NCI-H526 (cell line): ENCODE data around the gene MAST4.
"Not testable (repeated sequence)": the region's sequence is repeated elsewhere in the genome, so short reads cannot be mapped to it uniquely, and the experiment has no call there.

Source experiments
- DNase-seq, 2 experiments: peaks; one replicate each; lab custom pipeline; 2025; lab: John Stamatoyannopoulos, UW

MAST4 gene

GRCh38 chr5:66646570-66646969 lies 50.4 kb downstream of the MAST4 start:
- DNase-seq: no peak

- no peak for DNase-seq
These were observed 51.1 kb downstream of the MAST4 start for GRCh38 chr5:66647146-66647856.

GRCh38 chr5:66652818-66653217 lies 56.6 kb downstream of the MAST4 start:
- no peak for DNase-seq

GRCh38 chr5:66653325-66653724 lies 57.1 kb downstream of the MAST4 start:
- DNase-seq: no peak

- no peak for DNase-seq
These were observed 59.5 kb downstream of the MAST4 start for GRCh38 chr5:66655395-66656324.

GRCh38 chr5:66658516-66658915 lies 62.3 kb downstream of the MAST4 start:
- no peak for DNase-seq

- DNase-seq: no peak
These were observed 63.6 kb downstream of the MAST4 start for GRCh38 chr5:66659780-66660179.

- no peak for DNase-seq
These were observed 64.2 kb downstream of the MAST4 start for GRCh38 chr5:66660396-66660795.

- no peak for DNase-seq
These were observed 65.0 kb downstream of the MAST4 start for GRCh38 chr5:66661149-66661548.

- peak in 1 of 2 experiments; percentile 20 for DNase-seq
These were observed 70.6 kb downstream of the MAST4 start for GRCh38 chr5:66666778-66667177.

- no peak for DNase-seq
These were observed 73.1 kb downstream of the MAST4 start for GRCh38 chr5:66669086-66669861.

- no peak for DNase-seq
These were observed 73.6 kb downstream of the MAST4 start for GRCh38 chr5:66669862-66670195.

- DNase-seq: no peak
These were observed 75.1 kb downstream of the MAST4 start for GRCh38 chr5:66671305-66671704.

- no peak for DNase-seq
These were observed 78.6 kb downstream of the MAST4 start for GRCh38 chr5:66674802-66675201.

GRCh38 chr5:66675406-66675805 lies 79.2 kb downstream of the MAST4 start:
- DNase-seq: no peak

- DNase-seq: no peak
These were observed 84.0 kb downstream of the MAST4 start for GRCh38 chr5:66680221-66680620.

GRCh38 chr5:66680804-66681203 lies 84.6 kb downstream of the MAST4 start:
- no peak for DNase-seq

GRCh38 chr5:66684663-66685062 lies 88.5 kb downstream of the MAST4 start:
- DNase-seq: no peak

GRCh38 chr5:66689522-66690220 lies 93.5 kb downstream of the MAST4 start:
- no peak for DNase-seq

- no peak for DNase-seq
These were observed 97.8 kb downstream of the MAST4 start for GRCh38 chr5:66694036-66694435.

- not testable (repeated sequence) for DNase-seq
These were observed 99.6 kb downstream of the MAST4 start for GRCh38 chr5:66695840-66696239.
